ENCODE results near the gene TP53I11.
A peak's percentile ranks its signal among the peaks of the same experiment; 100 is the strongest.

TP53I11 gene

GRCh38 chr11:44950625-44951476 lies at the start of gene TP53I11:
Gene TP53I11 (minus strand): TSS chr11:44950883. CDS start chr11:44938335, 12,548 bp downstream.
- DNase-seq = peak; percentile 60
- in situ Hi-C loops (cut with HindIII; ENCODE audit: low pct_ligation_motif_present, low pct_unique_long_range_greater_than_20kb, low sequenced_read_pairs) = no loop called here

GRCh38 chr11:44999068-44999467 lies 48.4 kb upstream of the TP53I11 start:
- DNase-seq = no peak
- in situ Hi-C loops (cut with HindIII; ENCODE audit: low pct_ligation_motif_present, low pct_unique_long_range_greater_than_20kb, low sequenced_read_pairs) = no loop called here

- in situ Hi-C loops (cut with HindIII; ENCODE audit: low pct_ligation_motif_present, low pct_unique_long_range_greater_than_20kb, low sequenced_read_pairs) = no loop called here
- DNase-seq = no peak
These were observed 47.4 kb upstream of the TP53I11 start for GRCh38 chr11:44998051-44998450.

GRCh38 chr11:44997566-44997965 lies 46.9 kb upstream of the TP53I11 start:
- DNase-seq = no peak
- in situ Hi-C loops (cut with HindIII; ENCODE audit: low pct_ligation_motif_present, low pct_unique_long_range_greater_than_20kb, low sequenced_read_pairs) = no loop called here

GRCh38 chr11:44994753-44995152 lies 44.1 kb upstream of the TP53I11 start:
- DNase-seq = no peak
- in situ Hi-C loops (cut with HindIII; ENCODE audit: low pct_ligation_motif_present, low pct_unique_long_range_greater_than_20kb, low sequenced_read_pairs) = no loop called here

- no peak for DNase-seq
- in situ Hi-C loops (cut with HindIII; ENCODE audit: low pct_ligation_motif_present, low pct_unique_long_range_greater_than_20kb, low sequenced_read_pairs) = no loop called here
These were observed 43.5 kb upstream of the TP53I11 start for GRCh38 chr11:44993971-44994704.

GRCh38 chr11:44992774-44993173 lies 42.1 kb upstream of the TP53I11 start:
- DNase-seq = no peak
- in situ Hi-C loops (cut with HindIII; ENCODE audit: low pct_ligation_motif_present, low pct_unique_long_range_greater_than_20kb, low sequenced_read_pairs) = no loop called here

- in situ Hi-C loops (cut with HindIII; ENCODE audit: low pct_ligation_motif_present, low pct_unique_long_range_greater_than_20kb, low sequenced_read_pairs) = no loop called here
- no peak for DNase-seq
These were observed 41.5 kb upstream of the TP53I11 start for GRCh38 chr11:44992181-44992582.

- in situ Hi-C loops (cut with HindIII; ENCODE audit: low pct_ligation_motif_present, low pct_unique_long_range_greater_than_20kb, low sequenced_read_pairs) = no loop called here
- no peak for DNase-seq
These were observed 40.0 kb upstream of the TP53I11 start for GRCh38 chr11:44990665-44991064.

- in situ Hi-C loops (cut with HindIII; ENCODE audit: low pct_ligation_motif_present, low pct_unique_long_range_greater_than_20kb, low sequenced_read_pairs) = no loop called here
- DNase-seq = no peak
These were observed 39.3 kb upstream of the TP53I11 start for GRCh38 chr11:44989831-44990566.

GRCh38 chr11:44988981-44989635 lies 38.4 kb upstream of the TP53I11 start:
- no peak for DNase-seq
- in situ Hi-C loops (cut with HindIII; ENCODE audit: low pct_ligation_motif_present, low pct_unique_long_range_greater_than_20kb, low sequenced_read_pairs) = no loop called here

GRCh38 chr11:44988111-44988510 lies 37.4 kb upstream of the TP53I11 start:
- DNase-seq = no peak
- in situ Hi-C loops (cut with HindIII; ENCODE audit: low pct_ligation_motif_present, low pct_unique_long_range_greater_than_20kb, low sequenced_read_pairs) = no loop called here

GRCh38 chr11:44987506-44987905 lies 36.8 kb upstream of the TP53I11 start:
- no peak for DNase-seq
- in situ Hi-C loops (cut with HindIII; ENCODE audit: low pct_ligation_motif_present, low pct_unique_long_range_greater_than_20kb, low sequenced_read_pairs) = no loop called here

- in situ Hi-C loops (cut with HindIII; ENCODE audit: low pct_ligation_motif_present, low pct_unique_long_range_greater_than_20kb, low sequenced_read_pairs) = no loop called here
- DNase-seq = no peak
These were observed 35.6 kb upstream of the TP53I11 start for GRCh38 chr11:44986315-44986714.

- in situ Hi-C loops (cut with HindIII; ENCODE audit: low pct_ligation_motif_present, low pct_unique_long_range_greater_than_20kb, low sequenced_read_pairs) = no loop called here
- DNase-seq = no peak
These were observed 35.0 kb upstream of the TP53I11 start for GRCh38 chr11:44985721-44986120.

- no peak for DNase-seq
- in situ Hi-C loops (cut with HindIII; ENCODE audit: low pct_ligation_motif_present, low pct_unique_long_range_greater_than_20kb, low sequenced_read_pairs) = no loop called here
These were observed 33.1 kb upstream of the TP53I11 start for GRCh38 chr11:44983786-44984185.

- in situ Hi-C loops (cut with HindIII; ENCODE audit: low pct_ligation_motif_present, low pct_unique_long_range_greater_than_20kb, low sequenced_read_pairs) = no loop called here
- DNase-seq = no peak
These were observed 31.9 kb upstream of the TP53I11 start for GRCh38 chr11:44982496-44983062.

Data from ACHN (cell line).